A549 (cell line): ENCODE data around the gene SEMA7A.

Source experiments
- ESRRA ChIP-seq: fragments of 150-350 bp; IDR thresholded peaks from 2 replicates; pipeline ENCODE4 v1.6.1; 2014; ENCODE audit warnings: mild to moderate bottlenecking, low read length, borderline replicate concordance
- HDAC2 ChIP-seq: fragments of 200-600 bp; sonication (generic); IDR thresholded peaks from 2 replicates; pipeline ENCODE4 v1.6.1; 2016
- HOXA7 ChIP-seq: fragments of 250-450 bp; sonication (Bioruptor Pico); IDR thresholded peaks from 2 replicates; pipeline ENCODE4 v1.5.0; 2020; ENCODE audit warnings: mild to moderate bottlenecking, moderate library complexity
- MAZ ChIP-seq: fragments of 150-350 bp; IDR thresholded peaks from 2 replicates; pipeline ENCODE4 v1.6.1; 2014; ENCODE audit warnings: antibody characterized with exemption, low read depth, low read length, borderline replicate concordance
- POLR2A ChIP-seq: IDR thresholded peaks from 2 replicates; pipeline ENCODE4 v1.6.1; 2012; ENCODE audit warnings: mild to moderate bottlenecking, low read length
- POLR2AphosphoS2 ChIP-seq: conservative IDR thresholded peaks from 2 replicates; pipeline ENCODE4 v1.6.1; 2012; ENCODE audit warnings: low read length, improper control_type of control experiment, inconsistent platforms
- RCOR1 ChIP-seq: fragments of 150-350 bp; IDR thresholded peaks from 2 replicates; pipeline ENCODE4 v1.6.1; 2014; ENCODE audit warnings: antibody characterized with exemption, low read length, low read depth
- RNF2 ChIP-seq: fragments of 200-600 bp; sonication (generic); IDR thresholded peaks from 2 replicates; pipeline ENCODE4 v1.6.1; 2016; ENCODE audit warnings: low read depth, mild to moderate bottlenecking, antibody characterized with exemption, moderate library complexity, borderline replicate concordance
- ZFP36 ChIP-seq: fragments of 450-650 bp; IDR thresholded peaks from 2 replicates; pipeline ENCODE4 v1.6.1; 2014; ENCODE audit warnings: borderline replicate concordance; ENCODE audit not compliant: partially characterized antibody
- TF ChIP-seq, protein P1 (sequence below): fragments of >200 bp; sonication (Bioruptor Twin); formaldehyde crosslinking; IDR thresholded peaks from 3 replicates; pipeline ENCODE4 v1.5.1; 2016
- TF ChIP-seq, protein P2 (sequence below): IDR thresholded peaks from 2 replicates; pipeline ENCODE4 v1.6.1; 2012

DNA sequence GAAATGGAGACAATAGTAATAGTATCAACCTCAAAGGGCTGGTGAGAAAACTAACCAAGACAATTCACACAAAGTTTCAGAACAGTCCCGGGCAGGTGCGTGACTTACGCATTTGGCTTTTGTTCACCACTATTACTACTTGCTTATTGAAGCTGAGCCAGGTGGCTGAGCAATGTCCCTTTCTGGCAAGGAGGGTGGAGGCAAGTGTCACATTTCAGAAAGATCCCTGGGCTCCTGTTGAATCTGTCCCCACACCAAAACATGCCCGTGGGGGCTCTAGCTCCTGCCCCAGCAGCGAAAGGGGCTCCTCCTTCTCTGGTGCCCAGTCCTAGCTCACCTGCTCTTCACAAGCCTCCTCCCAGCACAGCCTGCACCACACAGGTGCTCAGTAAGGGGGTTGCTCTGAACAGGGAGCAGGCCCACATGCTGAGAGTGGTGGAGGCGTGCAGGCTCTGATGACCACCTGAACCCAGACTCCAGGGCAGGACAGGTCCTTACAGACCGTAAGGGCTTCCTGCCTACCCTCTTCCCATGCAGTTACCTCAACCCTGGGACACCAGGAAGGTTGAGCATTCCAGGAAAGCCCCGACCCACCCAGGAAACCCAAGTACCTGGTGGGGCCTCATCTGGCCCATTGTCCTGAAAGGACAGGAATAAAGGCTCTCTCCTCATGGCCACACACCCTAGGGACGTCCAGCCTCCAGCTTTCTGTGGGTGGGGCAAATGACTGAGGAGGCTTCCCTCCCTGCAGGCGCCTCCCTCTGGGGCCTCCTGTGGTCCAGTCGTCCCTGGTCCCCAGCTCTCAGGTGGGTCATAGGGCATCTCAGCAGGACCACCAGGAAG is 32.6 kb downstream of the SEMA7A start:
- TF ChIP-seq ESRRA (no peak), HDAC2 (no peak), HOXA7 (CRISPR knock-in tag) (no peak), POLR2AphosphoS2 (no peak), POLR2A (no peak), RNF2 (no peak), RCOR1 (no peak), MAZ (no peak), ZFP36 (no peak)
- TF ChIP-seq, protein P1, sequence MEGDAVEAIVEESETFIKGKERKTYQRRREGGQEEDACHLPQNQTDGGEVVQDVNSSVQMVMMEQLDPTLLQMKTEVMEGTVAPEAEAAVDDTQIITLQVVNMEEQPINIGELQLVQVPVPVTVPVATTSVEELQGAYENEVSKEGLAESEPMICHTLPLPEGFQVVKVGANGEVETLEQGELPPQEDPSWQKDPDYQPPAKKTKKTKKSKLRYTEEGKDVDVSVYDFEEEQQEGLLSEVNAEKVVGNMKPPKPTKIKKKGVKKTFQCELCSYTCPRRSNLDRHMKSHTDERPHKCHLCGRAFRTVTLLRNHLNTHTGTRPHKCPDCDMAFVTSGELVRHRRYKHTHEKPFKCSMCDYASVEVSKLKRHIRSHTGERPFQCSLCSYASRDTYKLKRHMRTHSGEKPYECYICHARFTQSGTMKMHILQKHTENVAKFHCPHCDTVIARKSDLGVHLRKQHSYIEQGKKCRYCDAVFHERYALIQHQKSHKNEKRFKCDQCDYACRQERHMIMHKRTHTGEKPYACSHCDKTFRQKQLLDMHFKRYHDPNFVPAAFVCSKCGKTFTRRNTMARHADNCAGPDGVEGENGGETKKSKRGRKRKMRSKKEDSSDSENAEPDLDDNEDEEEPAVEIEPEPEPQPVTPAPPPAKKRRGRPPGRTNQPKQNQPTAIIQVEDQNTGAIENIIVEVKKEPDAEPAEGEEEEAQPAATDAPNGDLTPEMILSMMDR = no peak
- TF ChIP-seq, protein P2, sequence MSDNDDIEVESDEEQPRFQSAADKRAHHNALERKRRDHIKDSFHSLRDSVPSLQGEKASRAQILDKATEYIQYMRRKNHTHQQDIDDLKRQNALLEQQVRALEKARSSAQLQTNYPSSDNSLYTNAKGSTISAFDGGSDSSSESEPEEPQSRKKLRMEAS = no peak
